K562 (cell line): ENCODE measurements around the gene TTC39B. TPM values are rescaled to one million over a fixed set of nuclear protein-coding genes. Genes with fewer than 3 reads are reported as not detected.

Experiments
- ATAC-seq: fragments of 200-7000 bp; cut with Tn5 transposase; 3 replicates; pipeline ENCODE4 v1.9.1; 2020; ENCODE audit warnings: moderate library complexity
- BruUV-seq: library from RNA; stranded (reverse); fragments of 400-500 nt; replicated peaks from 2 replicates; lab custom pipeline; 2021; lab: Mats Ljungman, UMichigan
- CTCF ChIA-PET: fragments of 300-600 bp; formaldehyde crosslinking; extraction: SDS; loops from one replicate; lab custom pipeline; 2021; ENCODE audit warnings: low intra/inter-chr PET ratio; lab: Yijun Ruan, JAX
- POLR2A ChIA-PET: fragments of 300-600, 350-650 bp; sonication (Branson Sonifier 250); formaldehyde crosslinking; extraction: SDS; loops from one replicate; lab custom pipeline; 2021; ENCODE audit warnings: antibody characterized with exemption, inconsistent platforms; lab: Yijun Ruan, JAX
- DNase-seq, 4 experiments: peaks; one replicate each; pipeline versions ENCODE4 v3.0.0 to v3.0.0-alpha.2; 2011 to 2018; ENCODE audit warnings: low spot score in 3 of 4, mixed read lengths in 3 of 4; ENCODE audit errors: extremely low read depth in 1 of 4
- FAIRE-seq: peaks from 2 replicates; lab custom pipeline; 2011; peaks lifted over from hg19 to GRCh38; lab: Jason Lieb, UNC
- H2AFZ ChIP-seq: 2 replicates; pipeline ENCODE4 v1.6.0; 2011; ENCODE audit warnings: low read depth, low read length, control low read depth, inconsistent platforms
- H3K27ac ChIP-seq: fragments of 200-600 bp; 3 replicates; pipeline ENCODE4 v1.8.0; 2011; ENCODE audit warnings: low read depth, mild to moderate bottlenecking, control low read depth, inconsistent platforms, low read length, moderate library complexity, mixed read lengths; ENCODE audit errors: extremely low read depth
- H3K27me3 ChIP-seq, 2 experiments: fragments of 300-600 bp in 1 of 2; 2 replicates in 1 of 2; 3 replicates in 1 of 2; pipeline versions ENCODE4 v1.6.0 to v1.8.0; 2011; ENCODE audit warnings: inconsistent platforms in 2 of 2, low read length in 2 of 2, mild to moderate bottlenecking in 1 of 2, mixed read lengths in 1 of 2, moderate library complexity in 1 of 2; ENCODE audit not compliant: control insufficient read depth in 2 of 2, insufficient read depth in 2 of 2
- H3K36me3 ChIP-seq: fragments of 300-600 bp; 3 replicates; pipeline ENCODE4 v1.8.0; 2011; ENCODE audit warnings: mild to moderate bottlenecking, low read length, inconsistent platforms; ENCODE audit not compliant: control insufficient read depth, insufficient read depth
- H3K4me1 ChIP-seq, 2 experiments: fragments of 200-600 bp in 1 of 2; replicated peaks in 1 of 2; 2 replicates in 1 of 2; 3 replicates in 1 of 2; pipeline versions ENCODE4 v1.5.1 to v1.8.0; 2011; ENCODE audit warnings: inconsistent platforms in 2 of 2, low read length in 2 of 2, mild to moderate bottlenecking in 1 of 2, mixed read lengths in 1 of 2, moderate library complexity in 1 of 2; ENCODE audit not compliant: control insufficient read depth in 2 of 2, insufficient read depth in 2 of 2
- H3K4me2 ChIP-seq: 2 replicates; pipeline ENCODE4 v1.6.1; 2011; ENCODE audit warnings: low read length, control low read depth, inconsistent platforms, mixed read lengths; ENCODE audit not compliant: insufficient read depth
- H3K4me3 ChIP-seq: fragments of 200-600 bp; sonication (generic), shearing (Covaris generic); 2 replicates; pipeline ENCODE4 v1.5.1; 2016; ENCODE audit warnings: control low read depth, inconsistent platforms
- H3K79me2 ChIP-seq: fragments of 200-600 bp; 3 replicates; pipeline ENCODE4 v1.8.0; 2011; ENCODE audit warnings: low read length, inconsistent platforms; ENCODE audit not compliant: control insufficient read depth, insufficient read depth
- H3K9ac ChIP-seq, 2 experiments: 2 replicates each; pipeline versions ENCODE4 v1.6.0 to v1.6.1; 2011; ENCODE audit warnings: low read depth in 2 of 2, low read length in 2 of 2, control low read depth in 1 of 2, inconsistent platforms in 1 of 2, mild to moderate bottlenecking in 1 of 2, mixed read lengths in 1 of 2; ENCODE audit not compliant: insufficient read depth in 1 of 2
- H3K9me1 ChIP-seq: one replicate; pipeline ENCODE4 v1.6.0; 2011; ENCODE audit warnings: inconsistent platforms, mild to moderate bottlenecking, low read length, moderate library complexity; ENCODE audit not compliant: control insufficient read depth, insufficient read depth
- H3K9me3 ChIP-seq: replicated peaks from 2 replicates; pipeline ENCODE4 v1.5.1; 2011; ENCODE audit warnings: low read depth, low read length, inconsistent platforms; ENCODE audit not compliant: control insufficient read depth, insufficient read depth
- H4K20me1 ChIP-seq: replicated peaks from 2 replicates; pipeline ENCODE4 v1.6.1; 2011; ENCODE audit warnings: low read length, inconsistent platforms, mixed read lengths; ENCODE audit not compliant: control insufficient read depth, insufficient read depth
- HNRNPH1 ChIP-seq: fragments of 200-400 bp; formaldehyde crosslinking; optimal IDR thresholded peaks from 2 replicates; pipeline ENCODE3; 2017; ENCODE audit warnings: low read depth, mild to moderate bottlenecking, low read length, moderate library complexity
- IRF2 ChIP-seq: sonication (generic); formaldehyde crosslinking; IDR thresholded peaks from 2 replicates; pipeline ENCODE4 v1.8.1; 2022; ENCODE audit warnings: mild to moderate bottlenecking, missing genetic modification reagents
- MECOM ChIP-seq: fragments of 250-450 bp; sonication (Bioruptor Pico); IDR thresholded peaks from 2 replicates; pipeline ENCODE4 v1.8.0; 2022; ENCODE audit warnings: inconsistent platforms
- RNF2 ChIP-seq: sonication (generic); IDR thresholded peaks from 2 replicates; pipeline ENCODE4 v1.6.1; 2016
- WGBS: fragments of 100-300 bp; shearing (Covaris generic); methylation state at CpG from one replicate; pipeline ENCODE4 v1.1.6; 2016; ENCODE audit warnings: low coverage, mixed read lengths; ENCODE audit not compliant: insufficient coverage; ENCODE audit errors: missing lambda C conversion rate; 5-methylcytosine and 5-hydroxymethylcytosine counted together
- in situ Hi-C: fragments of 300-500 bp; cut with MboI; formaldehyde crosslinking; loops from 4 replicates; pipeline ENCODE4 v1.15.0; 2018; ENCODE audit warnings: inconsistent platforms, mixed read lengths
- intact Hi-C: fragments of 100-400 bp; cut with micrococcal nuclease; formaldehyde crosslinking; loops from 2 replicates; pipeline ENCODE4 v1.14.2; 2022
- polyA plus RNA-seq, 8 experiments: library from polyadenylated mRNA; depleted of rRNA in 4 of 8; stranded (reverse) in 5 of 8; unstranded in 3 of 8; fragments of >200 nt; fragmentation: Nextera tagmentation in 2 of 8; fragmentation: Illumina TruSeq in 1 of 8; extraction: Ambion mirVana in 2 of 8; extraction: Trizol in 1 of 8; gene quantifications; 2 replicates each; pipeline versions ENCODE4 v1.2.1 to v1.2.3, GENCODE V29; 2011 to 2014; ENCODE audit warnings: inconsistent platforms in 1 of 8, missing spikeins in 1 of 8
- total RNA-seq, 7 experiments: library from RNA; depleted of rRNA in 6 of 7; stranded (reverse); fragments of >200 nt in 6 of 7; fragmentation: Illumina TruSeq in 2 of 7; extraction: Trizol in 2 of 7; gene quantifications; 2 replicates each; pipeline versions ENCODE4 v1.2.1 to v1.2.3, GENCODE V29; 2011 to 2021; ENCODE audit warnings: low replicate concordance in 1 of 7
- TF ChIP-seq, protein P1 (sequence below): fragments of 250-450 bp; sonication (Bioruptor Pico); IDR thresholded peaks from 2 replicates; pipeline ENCODE4 v1.8.0; 2022; ENCODE audit warnings: moderate library complexity, mild to moderate bottlenecking, inconsistent platforms

TTC39B gene
- total and polyA plus RNA-seq, 9 of the 15 experiments (the other 6 are each of a cell fraction or from before 2014, with no cell fraction given): 0.32 to 1.2 (median 0.95) TPM

DNA sequence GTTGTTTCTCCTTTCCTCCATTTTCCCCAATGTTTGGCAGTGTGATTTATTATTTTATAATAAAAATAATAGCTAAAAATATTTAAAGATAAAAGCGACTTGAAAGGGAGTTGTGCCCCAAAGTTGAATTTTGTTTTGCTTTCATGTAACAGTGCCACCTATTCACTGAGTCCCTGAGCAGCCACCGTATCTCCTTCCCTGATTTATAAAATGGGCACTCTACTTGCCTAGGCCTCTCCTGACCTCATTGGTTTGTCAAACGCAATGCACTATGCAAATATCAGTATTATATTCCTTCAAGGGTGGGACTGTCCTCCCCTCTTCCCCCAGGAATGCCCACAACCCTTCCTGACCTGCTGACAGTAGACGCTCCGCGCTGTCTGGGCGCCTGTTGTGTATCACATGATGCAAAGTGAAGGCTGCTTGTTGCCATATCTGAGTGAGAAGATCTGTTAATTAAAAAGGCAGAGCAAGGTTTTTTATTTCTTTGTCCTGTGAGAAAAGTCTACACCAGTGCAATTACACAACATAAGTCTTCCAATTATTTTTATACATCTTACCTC, 81.4 kb downstream of the TTC39B start:
- no peak overlapping the region for H2AFZ ChIP-seq
- H3K27me3 ChIP-seq: no peaks in the 10 kb centered on the region; a peak in 1 of 5 replicates
- no peak overlapping the region for H3K27ac ChIP-seq
- WGBS: 34% methylated on average over 7 of the region's 7 CpGs
- H3K79me2 ChIP-seq: no peaks in the 10 kb centered on the region
- no peak for FAIRE-seq
- H3K36me3 ChIP-seq: no peaks in the 10 kb centered on the region
- DNase-seq: no peak
- no peak overlapping the region for H3K4me2 ChIP-seq
- intact Hi-C loops: no loop called here
- TF ChIP-seq, protein P1, sequence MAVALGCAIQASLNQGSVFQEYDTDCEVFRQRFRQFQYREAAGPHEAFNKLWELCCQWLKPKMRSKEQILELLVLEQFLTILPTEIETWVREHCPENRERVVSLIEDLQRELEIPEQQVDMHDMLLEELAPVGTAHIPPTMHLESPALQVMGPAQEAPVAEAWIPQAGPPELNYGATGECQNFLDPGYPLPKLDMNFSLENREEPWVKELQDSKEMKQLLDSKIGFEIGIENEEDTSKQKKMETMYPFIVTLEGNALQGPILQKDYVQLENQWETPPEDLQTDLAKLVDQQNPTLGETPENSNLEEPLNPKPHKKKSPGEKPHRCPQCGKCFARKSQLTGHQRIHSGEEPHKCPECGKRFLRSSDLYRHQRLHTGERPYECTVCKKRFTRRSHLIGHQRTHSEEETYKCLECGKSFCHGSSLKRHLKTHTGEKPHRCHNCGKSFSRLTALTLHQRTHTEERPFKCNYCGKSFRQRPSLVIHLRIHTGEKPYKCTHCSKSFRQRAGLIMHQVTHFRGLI (CRISPR knock-in tag): no peak
- TF ChIP-seq RNF2 (no peak), IRF2 (CRISPR knock-in tag) (no peak), HNRNPH1 (no peak), MECOM (CRISPR knock-in tag) (no peak)
- TF ChIP-seq, all 486 proteins: peak for 0
- no peaks in the 10 kb centered on the region for H3K4me1 ChIP-seq
- H3K4me3 ChIP-seq: no peak overlapping the region
- no peaks in the 10 kb centered on the region for H3K9me1 ChIP-seq
- H3K9me3 ChIP-seq: no peaks in the 10 kb centered on the region
- no peak overlapping the region for H3K9ac ChIP-seq
- in situ Hi-C loops: no loop called here
- POLR2A ChIA-PET: no interaction called here
- ATAC-seq: no peak
- CTCF ChIA-PET: no interaction called here
- H4K20me1 ChIP-seq: no peaks in the 10 kb centered on the region
- BruUV-seq: no TSS peak
